GM18502 (cell line): Measurements from ENCODE around the gene ITGB5.

Experiments
- ATAC-seq: cut with Tn5 transposase; IDR thresholded peaks from one replicate; pipeline ENCODE4 v1.9.1; 2021; ENCODE audit warnings: mild to moderate bottlenecking; ENCODE audit not compliant: unreplicated experiment, poor library complexity

The ITGB5 gene

DNA sequence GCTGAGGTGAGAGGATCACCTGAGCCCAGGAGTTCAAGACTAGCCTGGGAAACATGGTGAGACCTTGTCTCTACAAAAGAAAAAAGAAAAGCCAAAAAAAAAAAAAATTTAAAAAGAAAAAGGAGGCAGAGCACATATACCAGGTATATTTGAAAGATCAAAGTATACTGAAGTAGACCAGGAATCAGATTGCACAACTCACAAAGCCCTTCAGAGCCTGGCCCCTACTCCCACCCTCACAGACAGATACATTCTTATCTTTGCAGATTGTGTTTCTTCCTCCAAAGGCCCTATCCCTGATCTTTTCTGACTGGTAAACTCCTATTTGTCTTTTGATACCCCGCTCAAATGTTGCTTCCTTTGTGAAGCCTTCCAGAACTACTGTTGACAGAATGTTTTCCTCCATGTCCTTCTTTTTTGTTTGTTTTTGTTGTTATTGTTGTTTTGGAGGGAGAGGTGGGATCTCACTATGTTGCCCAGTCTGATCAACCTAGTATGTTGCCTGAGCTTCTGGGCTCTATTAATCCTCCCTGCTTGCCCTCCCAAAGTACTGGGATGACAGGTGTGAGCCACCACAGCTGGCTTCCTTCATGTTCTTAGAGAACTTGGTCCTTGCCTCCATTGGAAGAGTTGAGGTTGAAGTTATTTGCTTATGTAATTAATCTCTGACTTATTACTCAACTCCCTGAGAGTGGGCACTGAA, 9.8 kb upstream of the ITGB5 start:
- ATAC-seq = no peak

DNA sequence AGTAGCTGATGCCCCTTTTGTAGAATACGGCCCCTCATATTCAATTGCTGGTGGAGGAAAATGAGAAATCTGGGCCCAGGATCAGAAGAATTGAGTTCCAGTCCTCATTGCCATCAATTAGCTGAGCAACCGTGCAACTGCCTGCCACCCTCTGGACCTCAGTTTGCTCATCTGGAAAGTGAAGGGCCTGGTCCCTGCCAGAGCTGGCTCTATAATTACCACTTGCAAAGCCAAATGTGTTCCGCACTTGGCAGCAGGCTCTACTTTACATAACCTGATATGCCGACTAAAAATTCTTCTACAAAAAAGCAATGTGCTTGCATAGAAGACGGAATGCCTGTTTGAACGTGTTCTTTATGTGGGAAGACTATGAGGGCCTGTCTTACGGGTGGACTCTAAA, 8.6 kb upstream of the ITGB5 start:
- no peak for ATAC-seq

DNA sequence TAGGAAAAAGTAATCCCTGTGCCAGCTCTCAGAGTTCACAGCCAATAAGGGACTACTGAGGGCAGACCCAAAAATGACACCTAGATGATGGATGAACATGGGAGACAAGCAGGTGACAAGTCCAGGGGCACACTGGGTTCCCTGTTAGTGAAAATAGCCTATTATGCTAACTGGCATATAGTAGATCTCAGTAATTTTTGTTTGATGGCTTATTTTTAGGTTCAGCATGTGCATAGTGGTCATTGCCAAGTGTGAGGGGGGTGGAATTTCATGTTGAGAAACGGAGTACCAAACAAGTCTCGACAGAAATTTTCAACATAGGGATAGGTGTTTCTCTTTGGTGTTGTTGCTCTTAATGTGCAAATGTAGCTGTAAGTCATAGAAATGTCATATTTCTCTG, 6.4 kb upstream of the ITGB5 start:
- no peak for ATAC-seq

DNA sequence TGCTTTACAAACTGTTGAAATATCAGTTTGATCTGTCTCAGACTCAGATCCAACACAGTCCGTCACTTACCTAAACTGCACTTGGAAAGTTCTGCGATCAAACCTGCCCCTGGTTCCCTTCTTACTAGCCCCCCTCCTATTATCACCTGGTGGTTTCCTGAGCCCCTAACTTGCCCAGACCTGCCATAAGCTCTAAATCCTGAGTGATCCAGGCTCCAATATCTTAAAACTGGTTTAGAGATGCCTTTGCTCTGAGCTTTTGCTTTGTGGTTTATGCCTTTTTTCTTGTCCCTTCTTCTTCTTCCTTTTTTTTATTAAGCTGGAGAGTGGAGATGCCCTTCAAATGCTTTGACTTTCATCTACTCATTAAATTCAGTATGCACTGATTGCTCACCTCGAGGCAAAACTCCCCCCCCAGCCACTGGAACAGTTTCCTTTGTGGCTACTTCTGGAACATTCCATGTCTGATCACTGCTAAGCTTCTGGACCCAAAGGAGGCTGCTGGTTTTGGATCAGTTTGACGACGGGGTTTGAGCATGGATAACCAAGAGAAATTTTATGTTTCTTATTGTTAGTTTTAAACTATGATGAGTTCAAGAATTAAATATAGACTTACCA, 3.5 kb upstream of the ITGB5 start:
- no peak for ATAC-seq

DNA sequence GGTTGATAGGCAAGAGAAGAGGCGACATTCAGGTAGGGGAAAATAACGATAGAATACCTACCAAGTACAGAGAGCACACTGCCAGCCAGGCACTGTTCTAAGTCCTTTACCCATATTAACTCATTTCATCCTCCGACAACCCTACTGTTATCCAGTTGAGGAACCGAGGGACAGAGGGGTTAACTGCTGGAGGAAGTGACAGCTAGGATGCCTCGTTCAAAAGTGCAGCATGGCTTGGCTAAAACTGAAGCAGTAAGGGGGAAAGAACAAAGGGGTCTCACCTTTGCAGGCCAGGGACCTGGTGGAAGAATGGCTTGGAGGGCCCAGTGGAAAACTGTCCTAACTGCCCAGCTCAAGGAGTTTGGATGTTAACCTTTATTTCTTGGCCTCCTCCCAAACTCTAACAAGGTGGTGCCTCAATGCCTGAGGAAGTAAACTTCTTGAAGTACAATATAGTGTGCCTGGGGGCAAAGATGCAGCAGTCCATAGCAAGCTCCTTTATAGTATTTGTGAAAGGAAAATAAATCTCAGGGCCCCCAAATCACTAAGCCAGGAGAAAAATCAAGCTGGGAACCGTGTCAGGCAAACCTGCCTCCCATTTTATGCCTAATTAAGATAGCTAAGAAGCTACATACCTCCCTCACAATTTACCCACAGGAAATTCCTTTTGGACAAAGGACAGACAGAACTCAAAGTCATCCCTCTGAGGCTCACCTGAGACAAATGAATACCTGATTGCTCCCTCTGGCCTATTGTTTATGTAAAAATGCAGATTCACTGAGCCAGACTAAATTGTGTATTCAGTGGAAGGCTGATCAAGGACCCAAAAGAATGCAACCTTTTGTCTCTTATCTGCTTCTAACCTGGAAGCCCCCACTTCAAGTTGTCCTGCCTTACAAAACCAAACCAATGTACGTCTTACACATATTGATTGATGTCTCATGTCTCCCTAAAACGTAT, 1.6 kb upstream of the ITGB5 start:
- no peak for ATAC-seq

DNA sequence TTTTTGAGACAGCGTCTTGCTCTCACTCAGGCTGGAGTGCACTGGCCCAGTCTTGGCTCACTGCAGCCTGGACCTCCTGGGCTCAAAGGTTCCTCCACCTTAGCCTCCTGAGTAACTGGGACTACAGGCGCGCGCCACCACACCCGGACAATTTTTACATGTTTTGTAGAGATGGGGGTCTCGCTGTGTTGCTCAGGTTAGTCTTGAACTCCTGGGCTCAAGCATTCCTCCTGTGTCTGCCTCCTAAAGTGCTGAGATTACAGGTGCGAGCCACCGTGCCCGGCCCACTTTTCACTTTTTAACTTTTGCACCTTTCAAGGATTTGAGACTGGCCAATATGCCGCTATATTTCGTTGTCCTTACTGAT, 750 bp upstream of the ITGB5 start:
- ATAC-seq = no peak

DNA sequence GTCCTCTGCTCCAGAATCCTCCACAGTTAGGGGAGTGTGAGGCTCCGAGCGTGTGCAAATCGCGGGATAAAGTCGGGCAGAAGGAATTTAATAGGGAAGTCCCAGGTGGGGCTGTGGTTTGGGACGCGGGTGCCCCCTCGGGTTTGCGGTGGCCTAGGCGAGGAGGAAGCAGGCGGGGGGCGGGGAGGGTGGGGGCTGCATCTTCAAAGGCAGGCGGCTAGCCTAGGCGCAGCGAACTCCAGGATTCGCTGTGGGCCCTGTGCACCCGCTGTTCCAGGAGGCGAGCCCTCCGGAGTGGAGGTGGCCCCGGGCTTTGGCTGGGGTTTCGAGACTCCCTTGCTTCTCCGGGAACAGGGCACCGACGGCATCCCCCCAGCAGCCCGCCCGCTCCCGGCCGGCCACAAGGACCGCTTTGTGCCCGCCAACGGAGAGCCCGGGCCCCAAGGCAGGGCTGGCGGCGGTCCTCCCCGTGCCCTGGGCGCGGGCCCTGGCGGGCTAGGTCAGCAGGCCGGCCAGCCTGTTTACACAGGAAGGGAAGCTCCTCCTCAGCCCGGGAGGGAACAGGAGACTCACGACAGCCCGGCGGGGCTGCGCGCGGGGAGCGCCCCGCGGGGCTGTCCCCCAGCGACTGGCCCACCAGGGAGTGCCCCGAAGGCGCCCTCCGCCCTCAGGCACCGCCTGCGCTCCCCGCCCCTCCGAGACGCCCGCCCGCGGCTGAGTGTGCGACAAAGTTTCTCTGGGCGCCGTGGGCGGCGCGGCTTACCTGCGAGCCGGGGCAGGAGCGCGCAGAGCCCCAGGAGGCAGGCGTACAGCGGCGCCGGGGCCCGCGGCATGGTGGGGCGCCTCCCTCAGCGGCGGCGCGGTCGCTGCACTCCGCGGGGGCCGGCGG, 753 bp downstream of the ITGB5 start:
- peak; percentile 49 for ATAC-seq

DNA sequence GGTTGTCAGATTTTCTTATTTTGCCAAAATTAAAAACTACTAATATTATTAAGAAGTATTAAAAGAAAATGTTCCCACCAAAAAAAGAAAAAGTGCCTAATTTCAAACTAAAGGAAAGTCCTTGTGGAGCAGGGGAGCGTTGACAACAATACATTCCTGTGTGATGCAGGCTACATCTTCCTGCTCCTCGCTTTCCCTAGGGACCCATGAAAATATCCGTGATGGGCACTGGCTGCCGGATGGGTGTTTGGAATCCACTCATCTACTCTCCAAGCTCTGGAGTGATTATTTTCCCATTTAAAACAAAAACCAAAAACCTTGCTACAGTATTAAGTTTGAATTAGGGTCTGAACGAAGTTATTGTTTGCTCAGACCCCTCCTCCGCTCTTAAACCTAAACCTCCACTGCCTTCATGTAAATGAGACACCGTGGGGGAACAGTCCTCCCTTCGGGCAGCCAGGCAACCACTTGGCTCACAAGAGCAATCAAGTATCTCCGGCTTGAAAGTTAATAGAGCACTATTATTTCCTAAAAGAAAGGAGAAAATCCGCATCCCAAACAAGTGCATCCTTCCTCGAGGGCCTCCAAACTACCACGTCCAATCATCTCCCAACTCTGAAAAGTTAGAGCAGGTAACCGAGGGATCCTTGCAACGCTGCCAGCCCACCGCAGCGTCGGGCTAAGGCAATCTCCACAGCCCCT, 1.5 kb downstream of the ITGB5 start:
- no peak for ATAC-seq

DNA sequence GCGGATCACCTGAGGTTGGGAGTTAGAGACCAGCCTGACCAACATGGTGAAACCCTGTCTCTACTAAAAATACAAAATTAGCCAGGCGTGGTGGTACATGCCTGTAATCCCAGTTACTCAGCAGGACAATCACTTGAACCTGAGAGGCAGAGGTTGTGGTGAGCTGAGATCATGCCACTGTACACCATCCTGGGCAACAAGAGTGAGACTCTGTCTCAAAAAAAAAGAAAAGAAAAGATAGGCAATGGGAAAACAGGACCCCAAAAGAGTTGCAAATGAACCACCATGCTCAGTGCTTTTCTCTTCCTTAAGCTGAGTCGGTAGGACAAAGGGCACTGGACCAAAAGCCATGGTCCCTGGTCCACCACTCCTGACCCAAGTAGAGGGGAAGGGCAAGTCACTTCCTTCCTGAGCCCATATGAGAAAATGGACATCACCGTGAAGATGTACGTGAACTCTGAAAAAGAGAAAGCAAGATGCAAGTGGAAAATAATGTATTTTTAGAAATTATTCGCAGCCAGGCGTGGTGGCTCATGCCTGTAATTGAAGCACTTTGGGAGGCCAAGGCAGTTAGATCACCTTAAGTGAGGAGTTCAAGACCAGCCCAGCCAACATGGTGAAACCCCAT, 2.6 kb downstream of the ITGB5 start:
- no peak for ATAC-seq

DNA sequence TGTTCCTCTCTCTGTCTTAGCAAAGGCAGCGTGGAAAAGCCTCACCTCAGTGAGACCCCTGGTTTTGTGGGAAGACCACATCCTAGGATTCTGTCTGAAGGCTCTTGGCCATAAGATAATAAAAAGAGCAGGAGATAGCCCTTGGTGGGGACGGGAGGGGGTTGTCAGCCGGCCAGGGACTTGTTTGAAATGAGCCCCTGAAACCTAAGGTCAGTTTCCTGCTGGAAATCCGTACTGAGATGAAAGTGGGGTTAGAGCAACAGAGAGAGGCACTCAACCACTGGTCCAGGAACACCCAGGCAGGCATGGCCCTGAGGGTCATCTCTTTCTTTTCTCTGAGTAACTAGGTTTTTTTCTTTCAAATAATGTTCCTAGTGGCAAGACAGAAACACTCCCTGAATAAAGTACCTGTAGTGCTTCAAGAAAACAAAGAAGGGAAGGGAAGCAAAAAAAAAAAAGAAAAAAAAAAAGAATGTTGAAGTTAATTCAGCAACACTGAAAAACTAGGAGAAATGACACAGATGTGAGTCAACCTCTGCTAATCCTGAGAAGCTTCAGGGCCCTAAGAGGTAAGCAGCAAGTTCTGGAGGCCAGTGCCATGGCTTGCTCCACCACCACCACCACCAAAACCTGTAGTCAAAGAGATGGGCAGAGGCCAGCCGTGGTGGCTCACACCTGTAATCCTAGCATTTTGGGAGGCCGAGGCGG, 3.2 kb downstream of the ITGB5 start:
- no peak for ATAC-seq

DNA sequence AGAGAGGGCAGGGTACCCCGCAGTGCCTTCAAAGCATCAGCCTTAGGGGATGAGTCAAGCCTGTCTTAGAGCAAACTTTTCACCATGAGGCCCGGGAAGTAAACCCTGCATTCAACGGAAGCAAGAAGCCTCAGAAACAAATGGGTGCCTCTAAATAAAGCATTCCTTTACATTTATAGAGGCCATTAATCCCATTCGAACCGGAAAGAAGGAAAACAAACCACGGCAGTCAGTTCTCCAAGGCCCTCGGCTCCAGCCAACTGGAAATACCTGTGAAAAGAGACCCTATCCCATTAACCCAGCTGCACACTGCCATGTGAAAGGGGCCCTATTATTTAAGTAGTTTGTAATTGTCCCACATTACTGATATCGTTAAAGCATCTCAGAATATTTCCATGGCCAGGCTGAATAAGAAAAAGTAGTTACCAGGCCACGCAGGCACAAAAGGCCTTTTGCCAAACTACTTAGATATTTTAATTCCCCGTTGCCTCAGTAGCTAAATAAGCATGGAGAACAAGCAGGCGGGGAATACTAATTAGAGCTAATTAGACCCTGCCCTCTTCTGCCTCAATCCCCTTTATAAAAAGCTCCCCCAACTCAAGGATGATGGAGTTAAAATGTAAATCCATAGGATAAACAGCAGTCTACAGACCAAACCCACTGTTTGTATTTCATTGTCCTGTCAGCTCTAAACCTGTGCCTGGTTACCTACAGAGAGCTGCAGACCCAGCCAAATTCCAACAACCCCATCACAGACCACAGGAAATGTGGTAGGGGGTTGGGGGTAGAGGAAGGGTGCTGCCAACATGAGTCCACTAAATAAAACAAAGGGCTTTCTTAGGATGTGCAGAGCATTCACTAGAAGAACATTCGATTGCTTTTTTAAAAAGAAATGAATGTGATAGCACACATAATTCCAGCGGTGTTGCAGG, 4.1 kb downstream of the ITGB5 start:
- no peak for ATAC-seq

DNA sequence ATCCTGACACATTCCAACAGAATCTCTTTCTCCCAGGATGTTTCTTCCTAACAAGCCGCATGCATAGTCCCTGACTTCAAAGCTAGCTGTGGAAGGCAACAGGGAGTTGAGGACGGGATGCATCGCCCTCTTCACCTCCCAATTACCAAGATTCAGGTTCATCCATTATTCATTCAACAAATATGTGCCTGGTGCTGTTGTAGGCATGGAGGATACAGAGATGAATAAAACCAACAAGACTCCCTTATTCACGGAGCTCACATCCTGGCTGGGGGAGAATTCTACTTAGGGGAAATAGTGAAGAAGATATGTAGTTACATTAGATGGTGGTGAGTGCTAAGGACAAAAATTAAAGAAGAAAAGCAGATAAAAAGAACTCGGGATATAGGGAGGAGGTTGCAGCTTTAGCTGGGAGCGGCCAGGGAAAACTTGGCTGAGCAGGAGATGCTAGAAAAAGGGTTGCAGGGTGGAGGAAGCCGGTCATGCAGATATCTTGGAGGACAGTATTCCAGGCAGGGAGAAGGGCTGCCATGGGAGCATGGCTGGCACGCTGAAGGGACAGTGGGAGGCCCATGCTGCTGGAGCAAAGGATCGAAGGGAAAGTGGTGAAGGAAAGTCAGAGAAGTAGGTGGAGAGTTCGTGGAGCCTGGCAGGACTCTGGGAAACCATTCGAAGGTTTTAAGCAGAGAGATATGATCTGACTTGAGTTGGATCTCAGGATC, 5.0 kb downstream of the ITGB5 start:
- ATAC-seq = no peak

DNA sequence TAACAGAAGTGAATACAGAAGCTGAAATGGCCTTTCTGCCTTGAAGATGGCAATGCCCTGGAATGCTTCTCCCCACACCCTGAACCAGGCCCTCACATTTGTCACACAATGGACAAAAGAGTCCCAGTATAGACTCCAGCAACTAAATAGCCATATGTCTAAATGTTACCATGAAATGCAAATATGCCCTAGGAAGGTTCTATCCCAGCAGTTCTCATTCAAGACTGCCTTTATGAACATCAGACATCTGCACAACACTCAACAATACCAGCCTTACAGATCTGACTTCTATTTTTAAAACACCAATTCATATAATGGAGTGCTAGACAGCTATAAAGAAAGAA, 7.9 kb downstream of the ITGB5 start:
- ATAC-seq = no peak

DNA sequence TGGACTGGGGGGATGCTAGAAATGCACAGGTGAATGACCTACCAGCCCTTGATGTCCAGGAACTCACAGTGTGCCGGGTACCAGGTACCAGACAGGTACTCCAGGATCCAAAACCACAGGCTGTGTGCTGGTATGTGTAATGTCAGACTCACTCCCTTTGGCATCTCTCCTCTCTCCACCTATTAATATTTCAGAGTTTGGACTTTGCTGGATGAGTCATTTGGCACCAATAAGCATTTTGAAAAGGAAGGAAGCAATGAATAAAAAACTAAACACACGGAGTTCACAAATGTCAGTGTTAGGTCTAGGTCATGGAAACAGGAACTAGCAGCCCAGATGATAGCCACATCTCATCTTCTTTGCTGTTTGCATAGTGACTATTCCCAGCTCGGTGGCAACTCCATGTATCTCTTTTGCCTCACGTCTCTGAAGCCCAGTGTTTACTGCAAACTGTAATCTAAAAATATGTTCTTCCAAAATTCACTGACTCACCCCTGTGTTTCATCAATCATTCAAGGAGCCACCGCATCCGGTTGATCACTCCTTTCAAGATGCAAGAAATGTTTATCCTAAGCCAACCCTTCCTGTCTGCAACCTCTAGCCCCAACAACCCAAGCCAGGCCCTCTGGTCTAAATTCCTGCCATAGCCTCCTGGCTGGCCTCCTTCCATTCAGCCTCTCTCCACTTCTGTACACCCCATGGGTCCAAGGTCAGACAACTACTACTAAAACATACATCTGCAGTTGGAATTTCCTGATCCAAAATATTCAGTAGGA, 8.4 kb downstream of the ITGB5 start:
- ATAC-seq = no peak

DNA sequence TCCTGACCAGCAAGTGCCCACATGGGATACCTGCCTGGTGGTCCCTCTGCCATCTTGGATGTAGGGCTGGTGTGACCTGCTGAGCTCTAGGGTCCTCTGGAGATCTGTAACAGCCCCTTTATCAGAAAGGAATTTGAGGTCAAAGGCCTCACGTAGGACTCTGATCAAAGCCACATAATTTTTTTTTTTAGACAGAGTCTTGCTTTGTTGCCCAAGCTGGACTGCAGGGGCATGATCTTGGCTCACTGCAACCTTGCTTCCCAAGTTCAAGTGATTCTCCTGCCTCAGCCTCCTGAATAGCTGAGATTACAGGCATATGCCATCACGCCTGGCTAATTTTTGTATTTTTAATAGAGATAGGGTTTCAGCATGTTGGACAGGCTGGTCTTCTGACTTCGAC, 9.5 kb downstream of the ITGB5 start:
- ATAC-seq = no peak

DNA sequence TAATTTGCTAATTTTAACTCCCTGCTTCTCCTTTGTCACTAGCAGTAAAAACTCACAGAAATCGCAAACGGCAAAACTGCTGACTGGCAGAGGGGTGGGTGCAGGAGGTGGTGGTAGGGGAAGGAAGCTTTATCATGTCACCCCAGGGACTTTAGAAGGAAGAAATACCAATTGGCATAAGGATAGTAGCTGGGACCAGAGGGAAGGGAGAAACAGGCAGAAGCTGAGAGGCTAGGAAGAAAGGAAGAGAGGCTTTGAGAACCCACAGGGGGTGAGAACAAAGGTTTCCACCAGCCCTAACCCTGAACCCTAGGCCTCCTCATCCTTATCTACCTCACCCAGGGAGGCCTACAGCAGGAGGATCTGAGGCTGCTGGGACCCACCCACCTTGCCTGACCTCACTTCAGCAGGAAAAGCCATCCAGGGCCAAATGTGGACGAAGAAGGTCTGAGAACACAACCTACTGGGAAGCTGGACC, 10.7 kb downstream of the ITGB5 start:
- no peak for ATAC-seq
